ENCODE measurements around the gene PRKAA2.
"Not testable (repeated sequence)": the region's sequence is repeated elsewhere in the genome, so short reads cannot be mapped to it uniquely, and the experiment has no call there.

- not testable (repeated sequence) for TF ChIP-seq EP300, CTCF, POLR2A (IDR thresholded peaks at IDR 0.05)
These were observed 34.3 kb upstream of the PRKAA2 start for GRCh38 chr1:56610770-56611169.

All from ovary (tissue), 3 donors.